CD4-positive, CD25-positive, alpha-beta regulatory T cell (primary cell): Measurements from ENCODE around the gene CYTH3. TPM values are rescaled to one million over a fixed set of nuclear protein-coding genes. Genes with fewer than 3 reads are reported as not detected.

Source experiments
- ATAC-seq, 2 donors: fragments of 150-1000 bp; cut with Tn5 transposase; one replicate each; pipeline ENCODE4 v1.10.0; 2021; ENCODE audit warnings: low read depth in 2 of 2, moderate number of reproducible peaks in 2 of 2, moderate library complexity in 1 of 2
- DNase-seq, 3 donors: peaks; one replicate each; pipeline versions ENCODE4 v3.0.0 to v3.0.0-alpha.2; 2012 to 2022; ENCODE audit warnings: mixed read lengths in 1 of 3
- H3K27ac ChIP-seq: one replicate; pipeline ENCODE4 v1.7.0; 2013; ENCODE audit warnings: mild to moderate bottlenecking, low read length; ENCODE audit not compliant: insufficient read depth, poor library complexity, severe bottlenecking
- H3K27me3 ChIP-seq: one replicate; pipeline ENCODE4 v1.7.0; 2013; ENCODE audit warnings: low read length; ENCODE audit not compliant: control insufficient read depth, insufficient read depth
- H3K36me3 ChIP-seq: one replicate; pipeline ENCODE4 v1.7.0; 2013; ENCODE audit warnings: mild to moderate bottlenecking, low read length, moderate library complexity; ENCODE audit not compliant: control insufficient read depth, insufficient read depth
- H3K4me1 ChIP-seq: 2 replicates; pipeline ENCODE4 v1.7.0; 2013; ENCODE audit warnings: mild to moderate bottlenecking, low read length; ENCODE audit not compliant: insufficient read depth, control insufficient read depth, poor library complexity, severe bottlenecking
- H3K4me3 ChIP-seq: one replicate; pipeline ENCODE4 v1.7.0; 2013; ENCODE audit warnings: low read depth, mild to moderate bottlenecking, low read length, moderate library complexity
- H3K9me3 ChIP-seq, 2 experiments: 1 replicate in 1 of 2; 2 replicates in 1 of 2; pipeline ENCODE4 v1.7.0; 2013; ENCODE audit warnings: low read length in 2 of 2, mild to moderate bottlenecking in 1 of 2, moderate library complexity in 1 of 2; ENCODE audit not compliant: control insufficient read depth in 2 of 2
- H3K27ac Mint-ChIP-seq, 3 donors: one replicate each; pipeline ENCODE4 v1.8.0; 2020 to 2022; ENCODE audit warnings: mild to moderate bottlenecking in 3 of 3, mixed read lengths in 3 of 3, moderate library complexity in 2 of 3
- H3K27me3 Mint-ChIP-seq: one replicate; pipeline ENCODE4 v1.8.0; 2022; ENCODE audit warnings: mild to moderate bottlenecking, mixed read lengths
- H3K36me3 Mint-ChIP-seq: one replicate; pipeline ENCODE4 v1.8.0; 2020; ENCODE audit warnings: mixed read lengths
- H3K4me1 Mint-ChIP-seq, 4 donors: one replicate each; pipeline ENCODE4 v1.8.0; 2020 to 2022; ENCODE audit warnings: mixed read lengths in 4 of 4, mild to moderate bottlenecking in 1 of 4
- H3K4me3 Mint-ChIP-seq, 4 donors: one replicate each; pipeline ENCODE4 v1.8.0; 2020 to 2022; ENCODE audit warnings: mild to moderate bottlenecking in 4 of 4, mixed read lengths in 4 of 4, moderate library complexity in 3 of 4
- H3K9me3 Mint-ChIP-seq, 7 donors: one replicate each; pipeline ENCODE4 v1.8.0; 2020 to 2022; ENCODE audit warnings: mixed read lengths in 7 of 7, mild to moderate bottlenecking in 3 of 7, moderate library complexity in 2 of 7
- polyA plus RNA-seq, 4 donors: library from polyadenylated mRNA; unstranded; fragments of 300-500 nt; fragmentation: Illumina TruSeq; gene quantifications; one replicate each; pipeline ENCODE4 v1.2.3, GENCODE V29; 2021
- total RNA-seq: library from RNA; stranded (reverse); gene quantifications from one replicate; pipeline ENCODE4 v1.2.3, GENCODE V29; 2022

The CYTH3 gene
- total and polyA plus RNA-seq, 5 donors from 2014 or later, result 1.4 to 14.3 (median 3.8) TPM

DNA sequence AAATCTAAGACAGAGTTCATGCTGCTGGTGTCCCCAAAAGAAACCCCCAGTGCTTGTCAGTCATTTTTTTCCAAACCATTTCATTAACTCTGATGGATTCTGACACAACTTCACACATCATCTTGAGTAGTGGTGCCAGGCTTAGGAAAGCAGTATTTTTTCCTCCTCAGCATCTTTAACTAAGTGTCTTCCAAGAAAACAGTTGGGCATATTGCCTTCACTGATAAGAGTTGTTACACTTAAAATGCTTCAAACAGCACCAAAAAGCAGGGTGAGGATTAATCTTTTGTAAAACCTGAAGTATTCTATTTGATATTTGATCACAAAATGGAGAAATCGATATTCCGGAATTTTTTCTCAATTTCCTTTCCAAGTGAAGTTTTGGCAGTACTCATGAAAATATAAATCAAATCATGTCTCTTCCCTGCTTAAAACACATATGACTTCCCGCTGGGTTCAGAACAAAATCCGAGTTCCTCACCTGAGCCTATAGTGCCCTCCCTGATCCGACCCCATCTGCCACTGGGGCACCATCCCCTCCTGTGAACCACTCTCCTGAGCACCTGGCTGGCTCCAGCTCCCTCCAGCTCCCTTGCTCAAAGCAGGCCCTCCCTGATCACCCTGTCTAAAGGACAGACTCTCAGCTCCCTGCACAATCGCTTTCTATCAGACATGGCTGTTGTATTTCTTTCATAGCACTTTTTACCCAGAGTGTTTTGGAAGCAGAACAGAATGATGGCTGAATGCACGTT lies 61.6 kb downstream of the CYTH3 start:
- no peak overlapping the region for H3K27ac ChIP-seq
- no peaks in the 10 kb centered on the region for H3K9me3 ChIP-seq
- H3K36me3 Mint-ChIP-seq, result peaks cover 3% of the 10 kb centered on the region
- H3K27me3 Mint-ChIP-seq, result peaks cover 6% of the 10 kb centered on the region
- no peak overlapping the region for H3K4me3 ChIP-seq
- no peak overlapping the region for H3K4me3 Mint-ChIP-seq
- peaks cover 0 to 12% (median 2%) of the 10 kb centered on the region in 4 donors for H3K4me1 Mint-ChIP-seq
- H3K27ac Mint-ChIP-seq, result no peak overlapping the region
- peaks cover 0 to 3% (median 0%) of the 10 kb centered on the region in 7 donors for H3K9me3 Mint-ChIP-seq
- no peaks in the 10 kb centered on the region for H3K27me3 ChIP-seq
- no peaks in the 10 kb centered on the region for H3K4me1 ChIP-seq
- no peaks in the 10 kb centered on the region for H3K36me3 ChIP-seq
- no peak for DNase-seq
- ATAC-seq, result no peak

DNA sequence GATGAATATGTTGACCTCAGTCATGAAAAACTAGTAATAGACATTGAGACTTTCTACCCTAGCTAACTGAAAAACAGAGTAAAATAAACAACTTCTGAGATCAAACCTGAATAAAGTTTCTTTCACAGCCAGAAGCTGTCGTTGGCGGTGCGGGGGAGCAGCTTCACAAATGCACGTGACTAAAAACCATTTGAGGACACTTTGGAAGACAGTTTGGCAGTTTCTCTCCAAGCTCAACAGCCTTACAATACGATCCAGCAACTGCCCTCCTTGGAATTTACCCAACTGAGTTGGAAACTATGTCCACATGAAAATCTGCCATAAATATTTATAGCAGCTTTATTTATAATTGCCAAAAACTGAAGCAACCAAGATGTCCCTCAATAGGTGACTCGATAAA lies 63.1 kb downstream of the CYTH3 start:
- no peaks in the 10 kb centered on the region for H3K9me3 ChIP-seq
- no peaks in the 10 kb centered on the region for H3K4me1 ChIP-seq
- DNase-seq (no peak), ATAC-seq (no peak)
- H3K27me3 ChIP-seq, result no peaks in the 10 kb centered on the region
- H3K27ac Mint-ChIP-seq, result no peak overlapping the region
- peaks cover 0 to 4% (median 0%) of the 10 kb centered on the region in 7 donors for H3K9me3 Mint-ChIP-seq
- H3K4me3 ChIP-seq, result no peak overlapping the region
- H3K36me3 Mint-ChIP-seq, result peaks cover 3% of the 10 kb centered on the region
- H3K36me3 ChIP-seq, result no peaks in the 10 kb centered on the region
- H3K4me1 Mint-ChIP-seq, result peaks cover 0 to 9% (median 2%) of the 10 kb centered on the region in 4 donors
- H3K4me3 Mint-ChIP-seq, result no peak overlapping the region
- H3K27ac ChIP-seq, result no peak overlapping the region
- H3K27me3 Mint-ChIP-seq, result peaks cover 6% of the 10 kb centered on the region

GRCh38 chr7:6208573-6209328 lies 63.7 kb downstream of the CYTH3 start:
- Histone ChIP-seq H3K4me3 (no peak overlapping the region), H3K27me3 (no peaks in the 10 kb centered on the region), H3K36me3 (no peaks in the 10 kb centered on the region), H3K4me1 (no peaks in the 10 kb centered on the region), H3K27ac (no peak overlapping the region), H3K9me3 (no peaks in the 10 kb centered on the region)
- no peak overlapping the region for H3K4me3 Mint-ChIP-seq
- peaks cover 6% of the 10 kb centered on the region for H3K27me3 Mint-ChIP-seq
- peaks cover 3% of the 10 kb centered on the region for H3K36me3 Mint-ChIP-seq
- ATAC-seq (no peak), DNase-seq (no peak)
- peaks cover 0 to 4% (median 0%) of the 10 kb centered on the region in 7 donors for H3K9me3 Mint-ChIP-seq
- no peak overlapping the region for H3K27ac Mint-ChIP-seq
- peaks cover 0 to 9% (median 2%) of the 10 kb centered on the region in 4 donors for H3K4me1 Mint-ChIP-seq

DNA sequence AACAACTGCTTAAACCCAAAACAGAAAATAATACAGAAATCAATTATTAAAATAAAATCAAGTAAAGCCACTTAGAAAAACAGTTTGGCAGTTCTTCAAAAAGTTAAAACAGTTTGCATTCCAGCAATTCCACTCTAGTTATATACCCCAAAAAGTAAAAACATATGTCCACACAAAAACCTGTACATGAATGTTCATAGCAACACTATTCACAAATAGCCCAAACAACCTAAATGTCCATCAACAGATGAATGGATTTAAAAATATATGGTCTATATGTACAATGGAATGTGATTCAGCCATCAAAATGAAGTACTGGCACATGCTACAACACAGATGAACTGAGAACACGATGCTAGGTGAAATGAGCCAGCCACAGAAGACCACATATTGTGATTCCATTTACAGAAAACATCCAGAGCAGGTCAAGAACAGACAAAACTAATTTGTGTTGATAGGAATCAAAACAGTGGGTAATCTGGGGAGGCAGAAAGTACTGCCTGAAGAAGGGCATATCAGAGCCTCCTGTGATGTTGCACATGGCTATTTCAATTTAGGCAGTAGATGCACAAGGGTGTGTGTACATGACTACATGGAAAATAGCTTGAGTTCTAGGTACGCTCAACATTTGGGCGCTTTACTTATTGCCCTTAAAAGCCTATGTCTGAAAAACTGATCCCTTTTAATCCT lies 66.3 kb downstream of the CYTH3 start:
- Mint-ChIP-seq H3K4me1 (peaks cover 0 to 7% (median 3%) of the 10 kb centered on the region in 4 donors), H3K9me3 (peaks cover 0 to 4% (median 0%) of the 10 kb centered on the region in 7 donors)
- ATAC-seq, result no peak

DNA sequence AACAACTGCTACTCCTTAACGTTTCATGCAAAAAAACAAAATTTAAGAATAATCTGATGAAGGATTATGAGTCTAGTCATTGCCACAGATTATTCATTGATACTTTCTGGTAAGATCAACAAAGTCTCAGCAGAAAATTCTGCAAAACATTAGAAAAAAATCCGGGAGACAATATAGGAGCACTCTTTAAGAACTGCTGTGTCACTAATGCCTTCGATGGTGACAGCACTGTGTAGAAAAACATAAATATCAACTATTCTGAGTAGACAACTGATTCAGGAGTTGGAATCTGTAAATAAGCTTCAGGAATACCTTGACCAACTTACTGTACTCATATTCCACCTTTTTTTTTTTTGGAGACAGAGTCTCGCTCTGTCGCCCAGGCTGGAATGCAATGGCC lies 69.0 kb downstream of the CYTH3 start:
- DNase-seq, result no peak
- H3K9me3 Mint-ChIP-seq, result peaks cover 0 to 4% (median 0%) of the 10 kb centered on the region in 7 donors
- no peaks in the 10 kb centered on the region for H3K9me3 ChIP-seq
- no peak overlapping the region for H3K4me3 Mint-ChIP-seq
- peaks cover 0 to 6% (median 3%) of the 10 kb centered on the region in 4 donors for H3K4me1 Mint-ChIP-seq
- no peaks in the 10 kb centered on the region for H3K27me3 ChIP-seq
- H3K4me1 ChIP-seq, result no peaks in the 10 kb centered on the region
- peak overlapping the region in 1 of 3 donors; percentile 37 for H3K27ac Mint-ChIP-seq
- H3K27me3 Mint-ChIP-seq, result no peaks in the 10 kb centered on the region
- no peaks in the 10 kb centered on the region for H3K36me3 ChIP-seq
- no peak overlapping the region for H3K4me3 ChIP-seq
- no peak overlapping the region for H3K27ac ChIP-seq
- no peaks in the 10 kb centered on the region for H3K36me3 Mint-ChIP-seq
- ATAC-seq, result no peak

More for the DNA sequence above, 66.3 kb downstream of the CYTH3 start:
- no peaks in the 10 kb centered on the region for H3K27me3 ChIP-seq
- Mint-ChIP-seq H3K27ac (no peak overlapping the region), H3K36me3 (peaks cover 3% of the 10 kb centered on the region), H3K4me3 (no peak overlapping the region), H3K27me3 (peaks cover 4% of the 10 kb centered on the region)
- H3K27ac ChIP-seq, result no peak overlapping the region
- DNase-seq, result no peak
- no peaks in the 10 kb centered on the region for H3K9me3 ChIP-seq
- H3K4me1 ChIP-seq, result no peaks in the 10 kb centered on the region
- no peak overlapping the region for H3K4me3 ChIP-seq
- no peaks in the 10 kb centered on the region for H3K36me3 ChIP-seq

DNA sequence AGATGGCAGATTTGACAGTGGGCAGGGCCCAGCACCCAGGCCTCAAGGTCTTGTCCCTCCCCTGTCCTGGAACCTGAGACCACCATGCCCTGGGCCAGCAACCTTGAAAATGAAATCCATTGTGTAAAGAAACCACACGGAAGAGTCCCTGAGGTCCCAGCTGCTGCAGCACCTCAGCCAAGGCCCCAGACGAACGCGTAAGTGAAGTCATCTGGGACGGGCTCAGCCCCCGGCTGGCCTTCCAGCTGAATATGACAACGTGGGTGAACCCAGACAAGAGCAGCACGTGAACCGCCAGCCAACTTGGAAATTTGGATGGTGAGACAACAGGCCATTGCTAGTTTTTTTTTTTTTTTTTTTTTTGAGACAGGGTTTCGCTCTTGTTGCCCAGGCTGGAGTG lies 70.3 kb downstream of the CYTH3 start:
- no peak for DNase-seq

GRCh38 chr7:6200971-6201370 lies 71.5 kb downstream of the CYTH3 start:
- Mint-ChIP-seq H3K9me3 (peaks cover 0 to 4% (median 0%) of the 10 kb centered on the region in 7 donors), H3K27me3 (no peaks in the 10 kb centered on the region), H3K27ac (no peak overlapping the region), H3K36me3 (no peaks in the 10 kb centered on the region), H3K4me1 (peaks cover 0 to 7% (median 3%) of the 10 kb centered on the region in 4 donors), H3K4me3 (no peak overlapping the region)
- H3K4me1 ChIP-seq, result no peaks in the 10 kb centered on the region
- H3K36me3 ChIP-seq, result no peaks in the 10 kb centered on the region
- H3K9me3 ChIP-seq, result no peaks in the 10 kb centered on the region
- H3K27ac ChIP-seq, result no peak overlapping the region
- H3K4me3 ChIP-seq, result no peak overlapping the region
- DNase-seq (no peak), ATAC-seq (no peak)
- no peaks in the 10 kb centered on the region for H3K27me3 ChIP-seq

More for the DNA sequence above, 70.3 kb downstream of the CYTH3 start:
- H3K9me3 Mint-ChIP-seq, result peaks cover 0 to 4% (median 0%) of the 10 kb centered on the region in 7 donors
- no peak for ATAC-seq
- Histone ChIP-seq H3K27me3 (no peaks in the 10 kb centered on the region), H3K4me3 (no peak overlapping the region), H3K9me3 (no peaks in the 10 kb centered on the region), H3K27ac (no peak overlapping the region), H3K36me3 (no peaks in the 10 kb centered on the region), H3K4me1 (no peaks in the 10 kb centered on the region)
- no peak overlapping the region for H3K27ac Mint-ChIP-seq
- H3K36me3 Mint-ChIP-seq, result no peaks in the 10 kb centered on the region
- no peak overlapping the region for H3K4me3 Mint-ChIP-seq
- H3K4me1 Mint-ChIP-seq, result peaks cover 0 to 8% (median 3%) of the 10 kb centered on the region in 4 donors
- H3K27me3 Mint-ChIP-seq, result no peaks in the 10 kb centered on the region
